Smooth muscle cell (in vitro differentiated cells): ENCODE data around the gene ZDHHC6. TPM values are rescaled to one million over a fixed set of nuclear protein-coding genes. Genes with fewer than 3 reads are reported as not detected.

Experiments used
- DNase-seq: peaks from one replicate; lab custom pipeline; 2025; ENCODE audit not compliant: unreplicated experiment; lab: John Stamatoyannopoulos, UW
- H2AFZ ChIP-seq: fragments of 200-600 bp; sonication (generic); 2 replicates; pipeline ENCODE4 v1.6.0; 2016; ENCODE audit warnings: antibody characterized with exemption, low read depth, mild to moderate bottlenecking
- H3F3A ChIP-seq: fragments of 200-600 bp; sonication (generic); 2 replicates; pipeline ENCODE4 v1.6.0; 2017; ENCODE audit warnings: antibody characterized with exemption, low read depth
- H3K27ac ChIP-seq: fragments of 200-600 bp; sonication (generic); 2 replicates; pipeline ENCODE4 v1.5.1; 2016; ENCODE audit warnings: low read depth, mild to moderate bottlenecking
- H3K27me3 ChIP-seq: fragments of 200-600 bp; sonication (generic); 2 replicates; pipeline ENCODE4 v1.6.1; 2016; ENCODE audit warnings: low read depth, mild to moderate bottlenecking
- H3K36me3 ChIP-seq: fragments of 200-600 bp; sonication (generic); 2 replicates; pipeline ENCODE4 v1.5.1; 2016; ENCODE audit warnings: low read depth
- H3K4me1 ChIP-seq: fragments of 200-600 bp; sonication (generic); 2 replicates; pipeline ENCODE4 v1.5.1; 2016; ENCODE audit warnings: low read depth
- H3K4me2 ChIP-seq: fragments of 200-600 bp; sonication (generic); 2 replicates; pipeline ENCODE4 v1.6.0; 2016; ENCODE audit warnings: mild to moderate bottlenecking
- H3K4me3 ChIP-seq: fragments of 200-600 bp; sonication (generic); 2 replicates; pipeline ENCODE4 v1.5.1; 2016; ENCODE audit warnings: mild to moderate bottlenecking
- H3K79me2 ChIP-seq: fragments of 200-600 bp; sonication (generic); 2 replicates; pipeline ENCODE4 v1.6.0; 2016; ENCODE audit warnings: low read depth, mild to moderate bottlenecking
- H3K9ac ChIP-seq: fragments of 200-600 bp; sonication (generic); 2 replicates; pipeline ENCODE4 v1.6.0; 2016; ENCODE audit warnings: low read depth
- H3K9me3 ChIP-seq: fragments of 200-600 bp; sonication (generic); replicated peaks from 2 replicates; pipeline ENCODE4 v1.5.1; 2016; ENCODE audit warnings: low read depth
- H4K20me1 ChIP-seq: fragments of 200-600 bp; sonication (generic); 2 replicates; pipeline ENCODE4 v1.6.0; 2016; ENCODE audit warnings: low read depth
- CTCF ChIP-seq: fragments of 200-600 bp; sonication (generic); IDR thresholded peaks from 2 replicates; pipeline ENCODE4 v1.5.1; 2017; ENCODE audit warnings: borderline replicate concordance, mild to moderate bottlenecking, antibody characterized with exemption; ENCODE audit not compliant: insufficient read depth, poor library complexity, severe bottlenecking
- WGBS: methylation state at CpG from one replicate; pipeline ENCODE4 v1.1.7; 2016; ENCODE audit warnings: low lambda C conversion rate; 5-methylcytosine and 5-hydroxymethylcytosine counted together
- polyA plus RNA-seq: library from polyadenylated mRNA; unstranded; fragments of >200 nt; fragmentation: Nextera tagmentation; extraction: Ambion mirVana; gene quantifications from 2 replicates; pipeline ENCODE4 v1.2.1, GENCODE V29; 2016
- total RNA-seq: library from RNA; depleted of rRNA; stranded (reverse); fragments of >200 nt; gene quantifications from 2 replicates; pipeline ENCODE4 v1.2.3, GENCODE V29; 2014

Gene ZDHHC6
- total and polyA plus RNA-seq, 2 experiments from 2014 or later: 19.2 to 19.7 TPM

GRCh38 chr10:112404617-112405016, 42.1 kb downstream of the ZDHHC6 start:
- Histone ChIP-seq H3K4me3 (no peak overlapping the region), H3F3A (no peaks in the 10 kb centered on the region), H3K9me3 (no peaks in the 10 kb centered on the region), H3K4me2 (peak overlapping the region; percentile 34), H4K20me1 (no peaks in the 10 kb centered on the region), H3K79me2 (no peaks in the 10 kb centered on the region), H3K36me3 (no peaks in the 10 kb centered on the region), H3K27ac (peak overlapping the region; percentile 36), H3K9ac (no peak overlapping the region), H3K4me1 (no peaks in the 10 kb centered on the region), H2AFZ (no peak overlapping the region), H3K27me3 (peaks cover 1% of the 10 kb centered on the region)
- 48% methylated on average over 3 of the region's 3 CpGs for WGBS
- DNase-seq: no peak
- no peak for TF ChIP-seq CTCF

GRCh38 chr10:112402917-112403316, 43.8 kb downstream of the ZDHHC6 start:
- no peak for TF ChIP-seq CTCF
- Histone ChIP-seq H3K4me1 (no peaks in the 10 kb centered on the region), H3K36me3 (no peaks in the 10 kb centered on the region), H3K27ac (no peak overlapping the region), H3K9me3 (no peaks in the 10 kb centered on the region), H3K27me3 (no peaks in the 10 kb centered on the region), H3K9ac (no peak overlapping the region), H3K4me3 (no peak overlapping the region), H3K79me2 (no peaks in the 10 kb centered on the region), H3K4me2 (no peak overlapping the region), H3F3A (no peaks in the 10 kb centered on the region), H2AFZ (no peak overlapping the region), H4K20me1 (no peaks in the 10 kb centered on the region)
- 84% methylated on average over 2 of the region's 2 CpGs for WGBS
- no peak for DNase-seq

GRCh38 chr10:112397592-112397991, 49.1 kb downstream of the ZDHHC6 start:
- no peak for DNase-seq
- no peaks in the 10 kb centered on the region for H3K27me3 ChIP-seq
- no peak for TF ChIP-seq CTCF
- no peak overlapping the region for H3K4me2 ChIP-seq
- H2AFZ ChIP-seq: no peak overlapping the region
- no peaks in the 10 kb centered on the region for H3F3A ChIP-seq
- 73% methylated on average over 2 of the region's 2 CpGs for WGBS
- H3K9ac ChIP-seq: no peak overlapping the region
- no peaks in the 10 kb centered on the region for H4K20me1 ChIP-seq
- H3K79me2 ChIP-seq: no peaks in the 10 kb centered on the region
- H3K27ac ChIP-seq: no peak overlapping the region
- H3K9me3 ChIP-seq: no peaks in the 10 kb centered on the region
- H3K4me1 ChIP-seq: no peaks in the 10 kb centered on the region
- no peak overlapping the region for H3K4me3 ChIP-seq
- no peaks in the 10 kb centered on the region for H3K36me3 ChIP-seq

- 64% methylated on average over 5 of the region's 5 CpGs for WGBS
- Histone ChIP-seq H3F3A (no peaks in the 10 kb centered on the region), H3K4me3 (no peak overlapping the region), H3K9ac (no peak overlapping the region), H4K20me1 (no peaks in the 10 kb centered on the region), H3K79me2 (no peaks in the 10 kb centered on the region), H3K27me3 (no peaks in the 10 kb centered on the region), H3K9me3 (no peaks in the 10 kb centered on the region), H2AFZ (no peak overlapping the region), H3K4me1 (no peaks in the 10 kb centered on the region), H3K27ac (no peak overlapping the region), H3K36me3 (no peaks in the 10 kb centered on the region), H3K4me2 (no peak overlapping the region)
- TF ChIP-seq CTCF: no peak
- no peak for DNase-seq
Measured at GRCh38 chr10:112395809-112396530, 50.7 kb downstream of the ZDHHC6 start.
